ENCODE results near the gene DDX52.
"Not testable (repeated sequence)": the region's sequence is repeated elsewhere in the genome, so short reads cannot be mapped to it uniquely, and the experiment has no call there.

The DDX52 gene, protein sequence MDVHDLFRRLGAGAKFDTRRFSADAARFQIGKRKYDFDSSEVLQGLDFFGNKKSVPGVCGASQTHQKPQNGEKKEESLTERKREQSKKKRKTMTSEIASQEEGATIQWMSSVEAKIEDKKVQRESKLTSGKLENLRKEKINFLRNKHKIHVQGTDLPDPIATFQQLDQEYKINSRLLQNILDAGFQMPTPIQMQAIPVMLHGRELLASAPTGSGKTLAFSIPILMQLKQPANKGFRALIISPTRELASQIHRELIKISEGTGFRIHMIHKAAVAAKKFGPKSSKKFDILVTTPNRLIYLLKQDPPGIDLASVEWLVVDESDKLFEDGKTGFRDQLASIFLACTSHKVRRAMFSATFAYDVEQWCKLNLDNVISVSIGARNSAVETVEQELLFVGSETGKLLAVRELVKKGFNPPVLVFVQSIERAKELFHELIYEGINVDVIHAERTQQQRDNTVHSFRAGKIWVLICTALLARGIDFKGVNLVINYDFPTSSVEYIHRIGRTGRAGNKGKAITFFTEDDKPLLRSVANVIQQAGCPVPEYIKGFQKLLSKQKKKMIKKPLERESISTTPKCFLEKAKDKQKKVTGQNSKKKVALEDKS

DNA sequence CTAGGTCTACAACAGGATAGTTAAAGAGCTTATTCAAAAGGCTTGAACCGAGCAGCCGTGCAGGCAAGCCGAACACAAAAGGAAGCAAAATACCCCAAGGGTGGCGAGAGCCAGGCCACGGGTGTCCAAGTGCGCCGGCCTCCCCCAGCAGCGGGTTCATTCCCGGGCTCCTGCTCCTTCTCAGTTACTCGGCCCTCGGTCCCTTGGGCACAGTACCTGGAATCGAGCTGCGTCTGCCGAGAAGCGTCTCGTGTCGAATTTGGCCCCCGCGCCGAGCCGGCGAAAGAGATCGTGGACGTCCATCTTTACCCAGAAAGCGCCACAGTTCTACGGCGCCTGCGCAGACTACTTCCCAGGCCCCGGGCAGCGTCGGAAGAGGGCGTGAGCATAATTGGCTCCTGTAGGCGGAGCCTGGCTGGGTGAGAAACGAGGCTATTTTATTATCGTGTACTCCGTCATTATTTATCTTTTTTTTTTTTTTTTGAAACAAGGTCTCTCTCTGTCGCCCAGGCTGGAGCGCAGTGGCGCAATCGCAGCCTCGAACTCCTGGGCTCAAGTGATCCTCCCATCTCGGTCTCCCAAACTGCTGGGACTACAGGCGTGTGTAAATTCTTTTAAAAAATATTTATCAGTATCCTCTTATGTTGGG lies at the start of gene DDX52:
Gene DDX52 (minus strand): TSS at position 329 of the 649 bp plus-strand sequence. CDS start 26 bp downstream, at position 303.
- TF ChIP-seq, protein P1, sequence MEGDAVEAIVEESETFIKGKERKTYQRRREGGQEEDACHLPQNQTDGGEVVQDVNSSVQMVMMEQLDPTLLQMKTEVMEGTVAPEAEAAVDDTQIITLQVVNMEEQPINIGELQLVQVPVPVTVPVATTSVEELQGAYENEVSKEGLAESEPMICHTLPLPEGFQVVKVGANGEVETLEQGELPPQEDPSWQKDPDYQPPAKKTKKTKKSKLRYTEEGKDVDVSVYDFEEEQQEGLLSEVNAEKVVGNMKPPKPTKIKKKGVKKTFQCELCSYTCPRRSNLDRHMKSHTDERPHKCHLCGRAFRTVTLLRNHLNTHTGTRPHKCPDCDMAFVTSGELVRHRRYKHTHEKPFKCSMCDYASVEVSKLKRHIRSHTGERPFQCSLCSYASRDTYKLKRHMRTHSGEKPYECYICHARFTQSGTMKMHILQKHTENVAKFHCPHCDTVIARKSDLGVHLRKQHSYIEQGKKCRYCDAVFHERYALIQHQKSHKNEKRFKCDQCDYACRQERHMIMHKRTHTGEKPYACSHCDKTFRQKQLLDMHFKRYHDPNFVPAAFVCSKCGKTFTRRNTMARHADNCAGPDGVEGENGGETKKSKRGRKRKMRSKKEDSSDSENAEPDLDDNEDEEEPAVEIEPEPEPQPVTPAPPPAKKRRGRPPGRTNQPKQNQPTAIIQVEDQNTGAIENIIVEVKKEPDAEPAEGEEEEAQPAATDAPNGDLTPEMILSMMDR (IDR thresholded peaks at IDR 0.05; ENCODE audit: control insufficient read depth, insufficient read depth, low read depth, low read length, missing control alignments) = no peak
- DNase-seq (ENCODE audit: low read depth) = peak; percentile 55

DNA sequence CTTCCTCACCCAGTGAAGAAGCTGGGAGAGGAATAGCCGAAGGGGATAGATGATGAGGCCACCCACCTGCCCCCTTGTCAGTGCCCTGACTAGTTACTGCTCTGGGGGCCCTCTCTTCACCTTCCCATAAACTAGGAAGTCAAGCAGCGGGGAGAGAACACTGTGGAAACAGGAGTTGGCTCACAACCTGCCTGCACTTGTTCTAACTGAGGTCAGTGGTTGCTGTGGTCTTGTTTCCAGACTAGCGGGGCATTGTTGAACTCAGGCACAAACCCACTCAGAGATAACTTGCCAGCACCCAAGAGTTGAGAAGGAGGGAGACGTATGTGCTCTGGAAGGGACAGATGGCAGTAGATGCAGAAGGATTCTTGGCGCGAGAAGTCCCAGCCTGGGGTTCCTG lies 48.6 kb upstream of the DDX52 start:
- TF ChIP-seq, protein P1 (IDR thresholded peaks at IDR 0.05; ENCODE audit: control insufficient read depth, insufficient read depth, low read depth, low read length, missing control alignments) = no peak
- no peak for DNase-seq (ENCODE audit: low read depth)
- H3K4me3 ChIP-seq (ENCODE audit: control insufficient read depth, low read depth, low read length) = no peak overlapping the region

More for the DNA sequence above, at the start of gene DDX52:
- H3K4me3 ChIP-seq (ENCODE audit: control insufficient read depth, low read depth, low read length) = peak within 1 kb of the TSS; percentile 82

DNA sequence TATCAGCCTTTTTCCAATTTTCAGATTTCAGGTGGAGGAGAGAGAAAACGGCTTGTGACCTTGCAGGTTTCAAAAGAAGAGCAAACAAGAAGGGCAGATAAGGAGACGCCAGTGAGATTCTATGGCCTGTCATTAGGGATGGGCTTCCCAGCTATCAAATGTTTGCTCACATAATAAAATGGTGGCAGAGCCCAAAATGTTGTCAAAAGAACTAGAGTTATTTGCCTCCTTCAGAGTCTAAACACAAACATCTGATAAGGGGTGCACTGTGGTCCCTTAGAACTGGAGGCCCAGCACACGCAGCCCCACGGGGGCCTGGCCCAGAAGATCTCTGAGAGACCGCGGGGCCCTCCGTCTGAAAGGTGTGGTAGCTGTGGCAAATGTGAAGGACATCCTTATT lies 46.1 kb upstream of the DDX52 start:
- TF ChIP-seq, protein P1 (IDR thresholded peaks at IDR 0.05; ENCODE audit: control insufficient read depth, insufficient read depth, low read depth, low read length, missing control alignments) = no peak
- no peak overlapping the region for H3K4me3 ChIP-seq (ENCODE audit: control insufficient read depth, low read depth, low read length)
- no peak for DNase-seq (ENCODE audit: low read depth)

DNA sequence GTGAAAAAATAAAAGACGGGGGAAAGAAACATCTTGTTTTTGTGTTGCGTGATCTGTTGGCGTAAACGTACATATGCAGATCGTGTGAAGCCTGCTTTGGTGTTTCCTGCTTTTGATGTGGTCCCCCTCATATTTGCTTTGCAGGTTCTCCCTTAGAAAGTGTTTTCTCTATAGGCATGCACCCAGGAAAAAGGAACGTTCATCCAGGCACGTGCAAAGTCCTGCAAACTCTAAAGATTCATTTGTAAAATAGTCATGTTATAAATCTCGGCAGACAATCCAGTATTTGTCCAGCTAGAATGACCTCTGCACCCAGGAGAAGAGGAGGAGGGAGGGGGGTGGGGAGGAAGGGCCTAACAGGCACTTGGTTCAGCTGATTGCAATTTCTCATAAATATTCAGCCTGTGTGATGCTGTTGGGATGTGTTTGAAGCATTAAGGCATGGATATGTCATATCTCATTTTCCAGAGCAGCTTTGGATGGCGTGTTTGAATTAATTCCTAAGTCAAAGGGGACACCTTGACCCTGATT lies 40.3 kb upstream of the DDX52 start:
- no peak for DNase-seq (ENCODE audit: low read depth)
- H3K4me3 ChIP-seq (ENCODE audit: control insufficient read depth, low read depth, low read length) = no peak overlapping the region
- TF ChIP-seq, protein P1 (IDR thresholded peaks at IDR 0.05; ENCODE audit: control insufficient read depth, insufficient read depth, low read depth, low read length, missing control alignments) = no peak

DNA sequence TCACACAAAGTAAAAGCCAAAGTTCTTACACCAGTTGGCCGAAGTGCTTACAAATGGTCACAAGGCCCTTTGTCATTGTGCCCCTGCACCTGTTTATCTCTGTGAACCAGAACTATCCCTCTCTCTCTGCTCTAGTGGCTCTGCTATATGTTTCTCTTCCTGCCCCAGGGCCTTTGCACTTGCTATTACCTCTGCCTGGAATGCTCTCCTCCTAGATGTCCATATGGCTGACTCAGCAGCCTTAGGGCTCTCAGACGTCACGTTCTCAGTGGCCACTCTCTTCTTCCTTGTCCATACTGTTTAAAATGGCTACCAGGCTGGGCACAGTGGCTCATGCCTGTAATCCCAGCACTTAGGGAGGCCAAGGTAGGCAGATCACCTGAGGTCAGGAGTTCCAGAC lies 38.8 kb upstream of the DDX52 start:
- H3K4me3 ChIP-seq (ENCODE audit: control insufficient read depth, low read depth, low read length) = no peak overlapping the region
- TF ChIP-seq, protein P1 (IDR thresholded peaks at IDR 0.05; ENCODE audit: control insufficient read depth, insufficient read depth, low read depth, low read length, missing control alignments) = no peak
- no peak for DNase-seq (ENCODE audit: low read depth)

DNA sequence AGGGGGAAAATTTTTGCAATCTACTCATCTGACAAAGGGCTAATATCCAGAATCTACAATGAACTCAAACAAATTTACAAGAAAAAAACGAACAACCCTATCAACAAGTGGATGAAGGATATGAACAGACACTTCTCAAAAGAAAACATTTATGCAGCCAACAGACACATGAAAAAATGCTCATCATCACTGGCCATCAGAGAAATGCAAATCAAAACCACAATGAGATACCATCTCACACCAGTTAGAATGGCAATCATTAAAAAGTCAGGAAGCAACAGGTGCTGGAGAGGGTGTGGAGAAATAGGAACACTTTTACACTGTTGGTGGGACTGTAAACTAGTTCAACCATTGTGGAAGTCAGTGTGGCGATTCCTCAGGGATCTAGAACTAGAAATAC lies 36.7 kb upstream of the DDX52 start:
- not testable (repeated sequence) for DNase-seq (ENCODE audit: low read depth); H3K4me3 ChIP-seq (ENCODE audit: control insufficient read depth, low read depth, low read length)

All from AG09309 (cell line).